NCI-H2196 treated with DMSO at 0.1 percent for 48 hours (cell line): ENCODE results near the gene GPR183.

ENCODE experiments used
- DNase-seq: peaks from one replicate; lab custom pipeline; 2025; ENCODE audit not compliant: unreplicated experiment; lab: John Stamatoyannopoulos, UW

The GPR183 gene

DNA sequence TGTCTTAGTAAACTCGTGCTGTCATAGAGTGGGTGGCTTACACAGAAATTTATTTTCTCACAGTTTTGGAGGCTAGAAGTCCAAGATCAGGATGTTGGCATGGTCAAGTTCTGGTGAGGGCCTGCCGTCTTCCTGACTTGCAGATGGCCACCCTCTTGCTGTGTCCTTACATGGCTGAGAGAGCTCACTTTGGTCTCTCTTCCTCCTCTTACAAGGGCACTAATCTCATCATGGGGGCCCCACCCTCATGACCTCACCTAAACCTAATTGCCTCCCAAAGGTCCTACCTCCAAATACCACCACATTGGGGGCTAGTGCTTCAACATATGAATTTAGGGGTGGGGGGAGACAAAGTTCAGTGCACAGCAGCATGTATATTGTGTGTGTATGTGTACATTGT, 34.7 kb downstream of the GPR183 start:
- DNase-seq = no peak

DNA sequence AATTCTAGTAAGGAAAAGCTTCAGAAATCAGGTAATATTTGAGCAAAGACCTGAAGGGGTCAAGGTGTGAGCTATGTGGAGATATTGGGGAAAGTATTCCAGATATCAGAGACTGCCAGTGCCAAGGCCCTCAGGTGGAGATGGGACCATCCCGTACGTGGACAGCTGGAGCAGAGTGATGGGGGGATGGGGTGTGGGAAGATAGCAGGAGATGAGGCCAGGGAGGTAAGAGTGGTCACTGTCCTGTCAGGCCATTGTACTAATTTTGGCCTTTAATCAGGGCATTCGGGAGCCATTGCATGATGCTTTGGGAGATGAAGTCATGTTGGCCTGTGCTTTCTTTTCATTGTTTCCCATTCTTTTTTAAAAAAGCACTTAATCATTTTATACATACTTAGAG, 36.0 kb downstream of the GPR183 start:
- DNase-seq = no peak

DNA sequence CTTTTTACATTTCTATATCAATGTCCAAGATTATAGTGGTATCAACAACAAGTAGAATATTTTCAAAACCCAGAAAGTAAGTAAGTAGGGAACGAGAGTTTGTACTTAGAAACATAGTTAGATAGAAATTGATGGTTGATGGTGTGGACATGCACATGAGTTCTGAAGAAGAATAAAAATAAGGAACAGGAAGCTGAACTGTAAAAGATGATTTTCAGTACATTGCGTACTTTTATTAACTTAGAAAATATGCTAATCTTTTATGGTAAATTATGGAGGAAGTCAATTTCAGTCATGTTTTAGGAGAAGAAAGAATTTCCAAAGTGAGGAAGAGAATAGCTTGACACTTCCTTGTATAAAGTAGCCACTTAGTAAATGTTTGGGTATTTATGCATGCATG, 36.7 kb downstream of the GPR183 start:
- no peak for DNase-seq

DNA sequence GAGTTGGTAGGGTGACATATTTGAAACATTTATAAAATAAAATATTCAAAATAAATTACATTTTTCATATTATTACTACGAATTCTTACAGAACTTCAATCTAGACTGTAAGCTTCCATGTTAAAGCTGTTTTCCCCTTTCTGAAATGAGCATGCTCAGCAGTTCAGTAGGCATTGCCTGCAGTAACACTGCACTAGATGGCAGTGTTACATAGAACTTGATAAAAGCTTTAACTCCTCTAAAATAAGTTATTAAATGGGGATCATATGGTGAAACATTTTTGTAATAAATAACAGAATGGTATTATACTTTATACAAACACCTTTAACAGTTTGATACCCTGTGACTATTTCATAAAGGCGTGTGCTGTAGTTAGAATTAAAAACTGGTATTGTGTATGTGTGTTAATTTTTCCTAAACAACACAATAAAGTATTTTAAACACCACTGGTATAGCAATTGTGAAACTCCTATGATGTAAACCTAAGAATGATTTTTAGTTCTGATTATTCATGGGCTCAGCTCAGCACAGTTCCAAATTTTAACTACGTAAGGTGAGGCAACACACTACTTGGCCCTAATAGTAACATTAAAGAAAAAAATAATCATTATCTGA, 37.5 kb downstream of the GPR183 start:
- DNase-seq = no peak

DNA sequence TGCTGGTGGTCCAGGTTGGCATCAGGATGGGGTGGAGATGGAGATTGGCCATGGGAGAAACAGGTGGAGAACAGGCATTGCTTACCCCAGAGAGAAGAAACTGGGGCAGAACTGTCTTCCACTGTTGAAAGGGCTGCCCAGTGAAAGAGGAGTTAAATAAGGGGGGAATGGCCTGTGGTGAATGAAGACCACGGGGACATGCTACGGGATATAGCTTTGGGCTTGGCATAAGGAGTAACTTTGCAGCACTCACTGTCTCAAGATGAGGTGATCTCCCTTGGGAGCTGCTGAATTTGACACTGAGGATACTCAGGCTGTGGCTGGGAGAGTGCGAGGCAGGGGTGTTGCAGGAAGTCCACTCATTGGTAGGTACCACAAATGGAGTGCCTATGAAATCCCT, 38.4 kb downstream of the GPR183 start:
- no peak for DNase-seq

DNA sequence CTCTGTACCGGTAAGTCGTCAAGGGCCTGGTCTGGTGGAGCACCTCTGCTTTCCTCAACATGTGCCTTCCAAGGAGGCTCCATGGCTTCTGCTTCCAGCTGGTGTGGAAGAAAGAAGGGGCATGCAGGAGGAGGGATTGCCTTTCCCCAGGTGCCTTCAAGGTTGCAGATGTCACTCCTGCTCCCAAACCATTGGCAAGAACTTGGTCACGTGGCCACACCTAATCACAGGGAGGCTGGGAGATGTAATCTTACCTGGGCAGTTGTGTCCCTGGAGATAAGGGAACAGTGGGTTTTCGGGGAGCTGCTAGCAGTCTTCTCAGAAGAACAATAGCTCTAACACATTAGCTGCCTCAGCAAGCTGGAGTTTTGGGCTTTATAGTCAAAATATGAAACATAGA, 39.3 kb downstream of the GPR183 start:
- DNase-seq = no peak

DNA sequence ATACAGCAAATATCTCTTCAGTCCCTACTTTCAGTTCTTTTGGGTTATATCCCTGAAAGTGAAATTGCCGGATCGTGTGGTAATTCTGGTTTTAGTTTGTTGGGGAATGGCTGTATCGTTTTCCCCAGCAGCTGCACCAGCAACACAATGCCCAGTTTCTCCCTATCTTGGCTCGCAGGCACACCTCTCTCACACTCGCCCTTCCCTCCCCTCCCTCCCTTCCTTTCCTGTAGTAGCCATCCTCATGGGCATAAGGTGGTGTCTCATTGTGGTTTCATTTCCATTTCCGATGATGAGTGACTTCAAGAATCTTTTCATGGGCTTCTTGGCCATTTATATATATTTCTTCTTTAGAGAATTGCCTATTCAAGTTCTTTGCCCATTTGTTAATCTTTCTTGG, 40.4 kb downstream of the GPR183 start:
- no peak for DNase-seq

DNA sequence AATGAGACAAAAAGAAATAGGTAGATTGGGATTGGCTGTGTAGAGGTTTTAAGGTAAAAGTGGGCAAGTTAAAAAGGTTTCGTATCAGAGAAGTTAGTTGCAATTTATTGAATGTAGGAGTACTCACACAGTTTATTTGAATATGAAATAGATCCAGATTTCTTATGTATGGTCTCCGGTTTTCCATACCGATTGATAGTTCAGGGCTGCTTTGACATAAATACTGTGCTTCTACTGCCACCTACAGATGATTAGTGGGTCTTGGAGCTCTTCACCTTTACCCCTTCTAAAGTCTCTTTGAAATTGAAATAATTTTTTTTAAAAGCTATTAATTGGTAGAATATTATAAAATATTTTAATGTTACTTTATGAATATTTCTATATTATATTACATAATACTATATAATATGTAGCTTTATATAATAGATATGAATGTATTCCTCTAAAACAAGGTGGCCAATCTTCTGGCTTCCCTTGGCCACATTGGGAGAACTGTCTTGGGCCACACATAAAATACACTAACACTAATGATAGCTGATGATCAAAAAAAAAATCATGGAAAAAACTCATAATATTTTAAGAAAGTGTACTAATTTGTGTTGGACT, 41.3 kb downstream of the GPR183 start:
- no peak for DNase-seq

DNA sequence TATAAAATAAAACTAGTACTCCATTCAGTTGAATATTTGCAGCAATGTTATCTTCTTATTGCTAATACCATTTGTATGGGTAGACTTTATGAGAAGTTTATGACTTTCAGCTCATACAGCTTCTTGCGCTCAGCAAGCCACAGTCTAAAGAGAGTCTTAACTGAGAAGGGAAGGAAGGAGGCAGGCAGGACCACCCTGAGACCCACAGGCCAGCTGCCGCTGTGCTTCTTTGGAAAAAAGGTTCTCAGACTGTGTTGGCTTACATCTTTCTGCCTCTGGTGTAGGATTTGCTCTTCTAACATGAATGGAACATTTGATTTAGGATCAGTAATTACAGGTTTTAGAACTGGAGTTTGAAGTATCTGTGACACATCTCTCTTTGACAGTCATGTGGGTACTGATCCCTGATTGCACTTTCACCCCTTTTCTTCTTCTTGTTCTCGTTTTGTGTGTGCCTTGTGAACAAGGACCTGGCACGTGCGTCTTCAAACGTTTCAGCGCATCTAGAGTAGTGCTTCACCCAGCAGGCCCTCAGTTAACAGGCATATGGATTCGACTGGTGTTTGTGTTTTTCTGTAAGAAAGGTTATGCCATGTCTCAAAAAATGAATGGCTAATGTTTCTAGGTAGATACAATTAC, 41.9 kb downstream of the GPR183 start:
- DNase-seq = no peak

DNA sequence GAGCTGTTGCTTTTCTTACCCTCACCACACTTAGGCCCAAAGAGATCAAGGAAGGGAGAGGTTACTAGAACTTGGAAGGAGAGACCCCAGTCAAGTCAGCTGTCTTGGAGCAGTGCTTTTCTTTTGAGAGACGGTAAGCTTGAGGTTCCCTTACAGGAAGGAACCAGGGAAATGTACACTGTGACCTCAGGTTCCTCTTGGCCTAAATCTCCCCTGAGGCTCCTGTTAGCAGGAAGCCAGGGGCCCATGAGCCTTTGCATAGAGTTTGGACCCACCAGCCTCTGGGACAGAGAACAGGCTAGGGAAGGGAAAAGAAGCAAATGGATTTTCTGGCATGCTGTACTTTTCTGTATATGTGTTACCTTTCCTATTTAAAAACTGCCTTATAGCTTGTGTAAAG, 43.1 kb downstream of the GPR183 start:
- DNase-seq = no peak

DNA sequence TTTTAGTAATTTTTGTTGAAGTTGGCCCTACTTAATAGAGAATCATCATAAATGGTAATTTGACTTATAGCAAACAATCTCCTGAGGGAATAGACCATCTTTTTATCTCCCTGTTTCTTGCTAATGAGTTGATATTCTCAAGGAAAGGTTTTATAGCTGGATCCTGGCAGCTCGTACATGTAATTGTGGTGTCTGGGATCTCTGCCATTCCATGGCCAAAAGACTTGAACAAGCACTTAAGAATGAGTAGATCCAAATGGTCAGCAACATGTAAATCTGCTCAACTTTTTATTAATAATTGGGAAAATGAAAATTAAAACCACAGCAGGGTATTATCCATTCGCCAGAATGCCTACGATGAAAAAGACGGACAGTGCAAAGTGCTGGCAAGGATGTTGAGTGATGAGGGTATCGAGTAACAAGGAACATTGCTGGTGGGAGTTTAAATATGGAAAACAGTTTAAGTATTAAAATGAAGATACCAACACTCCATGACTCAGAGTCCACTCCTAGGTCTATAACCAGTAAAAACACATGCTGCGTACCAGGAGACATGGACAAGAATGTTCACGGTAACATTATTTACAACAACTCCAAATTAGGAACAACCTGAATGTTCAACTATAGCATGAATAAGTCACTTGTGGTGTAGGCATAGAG, 43.9 kb downstream of the GPR183 start:
- no peak for DNase-seq

DNA sequence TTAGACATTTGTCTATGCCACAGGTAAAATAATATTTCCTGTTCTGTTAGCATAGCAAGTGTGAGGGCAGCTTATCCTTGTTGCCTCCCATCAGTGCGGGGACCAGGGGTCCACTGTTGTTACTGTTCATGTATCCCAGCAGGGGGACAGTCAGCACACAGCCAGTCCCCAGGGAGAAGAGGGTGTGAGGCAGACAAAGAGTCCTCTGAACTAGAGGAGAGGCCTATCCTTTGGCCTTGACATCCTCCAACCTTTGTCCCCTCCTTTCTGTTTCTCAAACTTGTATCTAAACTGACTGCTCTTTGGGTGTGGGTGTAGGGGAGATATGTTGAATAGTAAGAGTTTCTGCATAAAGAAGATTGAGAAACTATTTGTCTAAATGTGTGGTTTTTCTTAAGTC, 46.1 kb downstream of the GPR183 start:
- no peak for DNase-seq

DNA sequence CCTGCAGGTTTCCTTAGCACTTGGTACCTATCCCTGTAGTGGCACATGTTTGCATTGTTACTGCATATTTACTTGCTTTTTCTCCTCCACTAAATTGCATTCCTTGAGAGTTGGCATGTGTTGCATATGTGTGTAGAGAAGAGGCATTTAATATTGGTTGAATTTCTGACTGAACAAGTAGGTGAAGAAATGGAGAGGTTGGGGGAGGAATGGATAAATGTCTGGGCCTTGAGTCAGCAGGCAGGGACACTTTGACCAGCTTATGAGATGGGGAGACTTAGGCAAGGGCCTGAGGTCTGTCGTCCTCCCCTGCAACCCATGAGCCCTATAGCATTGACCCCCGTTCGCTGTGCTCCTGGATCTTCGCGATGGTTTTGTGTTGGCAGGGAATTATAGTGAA, 47.0 kb downstream of the GPR183 start:
- DNase-seq = no peak

DNA sequence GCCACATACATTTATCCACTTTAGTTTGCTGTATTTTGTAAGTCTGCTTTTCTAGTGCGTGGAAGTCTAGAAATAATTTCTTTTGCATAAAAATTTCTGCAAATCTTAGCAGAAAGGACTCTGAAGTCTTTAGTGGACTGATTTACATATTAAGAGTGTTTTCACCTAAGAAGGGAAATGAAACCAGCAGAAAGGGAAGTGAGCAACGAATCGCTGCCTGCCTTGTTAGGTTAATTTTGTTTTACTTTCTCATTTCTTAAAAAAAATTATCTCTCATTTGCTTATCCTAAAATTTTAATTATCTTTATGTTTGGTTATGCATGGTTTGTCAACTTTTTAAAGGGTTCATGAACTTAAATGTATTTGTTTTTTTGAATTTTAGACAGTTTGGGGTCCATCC, 48.3 kb downstream of the GPR183 start:
- no peak for DNase-seq

DNA sequence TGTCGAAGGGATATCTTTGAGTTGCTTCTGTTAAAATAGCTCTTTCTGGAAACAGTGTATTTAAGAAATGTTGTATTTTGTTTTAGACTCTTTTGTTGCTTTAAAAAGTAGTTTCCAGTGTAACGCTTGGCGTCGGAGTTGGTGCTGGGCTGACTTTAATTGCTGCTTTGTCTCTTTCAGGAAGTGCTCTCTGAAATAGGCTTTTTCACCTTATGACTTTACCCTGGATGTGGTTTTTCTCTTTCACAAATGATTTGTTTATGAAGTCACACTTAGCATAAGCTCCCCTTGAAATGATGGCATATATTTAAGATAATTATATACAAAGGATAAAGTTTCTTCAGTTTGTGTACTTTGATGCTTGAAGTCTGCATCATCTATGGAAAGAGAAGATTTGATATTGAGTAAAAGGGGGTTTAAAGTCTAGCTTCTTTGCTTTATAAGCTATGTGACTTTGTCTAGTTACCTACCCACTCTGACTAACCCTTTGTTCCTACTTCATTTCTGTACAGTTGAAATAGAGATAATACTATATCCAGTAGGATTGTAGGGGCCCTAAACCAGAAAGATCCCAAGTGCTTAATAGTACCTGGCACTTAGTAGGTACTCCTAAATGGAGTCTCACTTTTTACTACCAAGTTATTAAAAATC, 48.9 kb downstream of the GPR183 start, which contains the start of gene GPR18:
GPR18 (minus strand) TSS at position 170 of the 651 bp plus-strand sequence. CDS start 2,507 bp downstream, outside the sequence.
- no peak for DNase-seq

DNA sequence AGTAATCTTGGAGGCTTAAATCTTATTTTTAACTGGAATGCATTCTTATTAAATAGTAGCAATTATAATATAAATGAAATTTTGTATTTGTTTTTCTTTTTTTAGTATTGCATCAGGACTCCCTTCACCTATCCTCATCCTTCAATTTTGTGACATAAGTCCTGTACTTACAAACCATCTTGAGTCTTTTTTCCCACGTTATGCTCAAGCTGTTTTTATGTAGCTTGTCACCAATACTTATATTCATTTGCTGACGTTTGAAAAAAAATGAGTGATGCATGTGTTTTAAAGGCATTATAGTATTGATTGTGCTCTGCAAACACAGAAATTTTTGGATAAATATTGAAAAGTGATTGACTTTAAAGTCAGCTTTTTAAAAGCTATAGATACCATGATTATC, 49.9 kb downstream of the GPR183 start:
- DNase-seq = no peak

DNA sequence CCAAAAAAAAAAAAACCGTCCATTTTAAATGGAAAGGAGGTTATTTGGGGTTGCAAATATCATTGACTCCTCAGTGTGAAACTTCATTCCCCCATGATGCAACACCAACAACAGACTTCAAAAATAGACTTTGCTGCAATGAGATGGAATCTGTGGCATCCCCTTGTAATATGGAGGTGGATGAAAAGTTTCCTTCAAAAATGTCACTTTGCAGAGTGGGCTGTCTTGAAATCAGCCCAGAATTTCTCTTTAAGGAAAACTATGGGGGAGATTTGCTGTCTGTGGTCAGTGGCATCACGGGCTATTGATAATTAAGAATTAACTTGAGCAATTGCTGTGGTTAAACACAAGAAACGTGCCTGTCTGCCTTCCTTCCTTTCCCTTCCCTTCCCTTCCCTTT, 50.5 kb downstream of the GPR183 start:
- no peak for DNase-seq

DNA sequence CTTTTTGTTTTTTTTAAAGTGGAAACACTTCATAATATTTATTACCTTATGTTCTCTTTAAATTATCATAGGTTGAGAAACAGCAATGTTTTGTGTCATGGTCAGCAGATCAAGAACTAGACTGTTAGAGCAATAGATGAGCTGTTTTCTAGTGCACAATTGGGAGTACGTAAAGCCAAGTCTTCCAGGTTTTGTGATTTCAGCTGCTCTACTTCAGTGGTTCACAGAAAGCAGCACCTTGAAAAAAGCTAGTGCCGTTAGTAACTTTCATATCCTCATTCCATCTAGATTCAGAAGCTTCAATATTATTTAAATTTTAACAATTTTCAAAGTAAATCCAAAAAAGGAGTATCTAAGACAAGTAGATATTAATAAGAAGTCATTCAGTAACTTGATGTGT, 50.9 kb downstream of the GPR183 start:
- DNase-seq = no peak

DNA sequence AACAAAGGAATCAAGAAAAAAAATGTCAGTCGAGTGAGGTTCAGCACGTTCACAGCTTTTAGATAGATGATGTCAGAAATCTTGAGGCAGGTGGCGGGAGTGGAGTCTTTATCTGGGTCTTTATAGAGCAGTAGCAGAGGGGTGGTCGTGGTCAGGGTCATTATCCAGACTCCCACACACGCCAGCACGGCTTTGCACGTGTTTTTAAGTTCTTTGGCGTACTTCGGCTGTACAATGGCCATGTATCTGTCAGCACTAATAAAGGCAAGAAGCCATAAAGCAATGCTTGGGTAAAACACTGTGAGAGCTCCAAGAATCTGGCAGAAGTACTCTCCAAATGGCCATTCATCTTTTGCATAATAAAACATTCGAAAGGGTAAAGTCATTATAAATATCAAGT, 51.9 kb downstream of the GPR183 start:
- no peak for DNase-seq

DNA sequence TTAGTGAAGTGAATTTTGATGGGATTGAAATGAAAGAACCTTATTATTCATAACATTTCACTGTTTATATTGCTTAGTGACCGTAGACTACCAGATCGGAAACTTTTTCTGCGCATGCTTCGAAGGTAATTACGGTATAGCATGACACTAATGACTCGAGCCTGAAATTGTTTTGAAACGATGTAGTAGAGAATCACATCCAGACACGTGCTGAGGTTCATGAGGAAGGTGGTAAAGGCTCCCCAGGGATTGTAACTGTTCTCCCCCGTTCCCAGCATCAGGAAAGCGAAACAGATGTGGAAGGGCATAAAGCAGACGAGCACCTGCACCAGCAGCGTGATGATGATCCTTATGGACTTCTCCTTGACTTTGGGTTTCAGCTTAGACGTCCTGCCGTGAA, 52.4 kb downstream of the GPR183 start:
- DNase-seq = no peak

DNA sequence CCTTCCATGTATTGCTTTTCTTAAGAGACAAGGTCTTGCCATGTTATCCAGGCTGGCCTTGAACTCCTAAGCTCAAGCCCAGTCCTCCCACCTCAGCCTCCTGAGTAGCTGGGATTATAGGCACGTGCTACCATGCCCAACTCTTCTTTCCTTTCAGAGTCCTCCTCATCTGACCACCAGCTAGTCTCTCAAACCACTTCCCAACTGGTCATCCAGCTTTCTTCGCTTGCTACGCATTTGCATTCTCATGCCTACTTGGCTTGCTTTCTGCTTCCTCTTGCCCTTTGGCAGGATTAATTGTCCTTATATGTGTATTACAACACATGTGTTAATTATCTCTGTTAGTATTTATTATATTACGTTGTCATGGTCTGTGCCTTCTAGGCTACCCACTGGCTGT, 55.3 kb downstream of the GPR183 start:
- DNase-seq = no peak
